HCT116 (cell line): ENCODE data around the gene NTN5.

Experiments used
- CBX3 ChIP-seq: IDR thresholded peaks from 2 replicates; pipeline ENCODE4 v1.6.1; 2012; ENCODE audit warnings: low read depth
- CEBPB ChIP-seq: IDR thresholded peaks from 2 replicates; pipeline ENCODE4 v1.6.1; 2012; ENCODE audit warnings: low read depth
- JUND ChIP-seq: IDR thresholded peaks from 2 replicates; pipeline ENCODE4 v1.6.1; 2012
- POLR2A ChIP-seq: IDR thresholded peaks from 2 replicates; pipeline ENCODE4 v1.7.0; 2011; ENCODE audit warnings: borderline replicate concordance; ENCODE audit not compliant: insufficient read depth, insufficient read length; ENCODE audit errors: extremely low read depth
- POLR2AphosphoS5 ChIP-seq: IDR thresholded peaks from 2 replicates; pipeline ENCODE4 v1.6.1; 2011; ENCODE audit warnings: mild to moderate bottlenecking, low read depth, low read length, moderate library complexity
- RAD21 ChIP-seq: IDR thresholded peaks from 2 replicates; pipeline ENCODE4 v1.6.1; 2012; ENCODE audit warnings: low read depth, mild to moderate bottlenecking
- YY1 ChIP-seq: IDR thresholded peaks from 2 replicates; pipeline ENCODE4 v1.6.1; 2011; ENCODE audit warnings: low read length, low read depth, moderate library complexity, mild to moderate bottlenecking; ENCODE audit not compliant: insufficient replicate concordance; ENCODE audit errors: extremely low read depth
- ZNF274 ChIP-seq: fragments of 200-500 bp; sonication (Bioruptor generic); IDR thresholded peaks from 2 replicates; pipeline ENCODE4 v1.6.1; 2014; ENCODE audit warnings: mild to moderate bottlenecking, low read depth, low read length, inconsistent platforms
- TF ChIP-seq, protein P1 (sequence below), 3 experiments: fragments of 200-600 bp in 1 of 3; sonication (generic) in 1 of 3; IDR thresholded peaks in 2 of 3; conservative IDR thresholded peaks in 1 of 3; 2 replicates each; pipeline ENCODE4 v1.5.1; 2012 to 2017; ENCODE audit warnings: low read depth in 2 of 3, low read length in 2 of 3, antibody characterized with exemption in 1 of 3, borderline replicate concordance in 1 of 3, control low read depth in 1 of 3, mild to moderate bottlenecking in 1 of 3, mixed read lengths in 1 of 3, mixed run types in 1 of 3, moderate library complexity in 1 of 3; ENCODE audit not compliant: insufficient read depth in 1 of 3
- TF ChIP-seq, protein P2 (sequence below): IDR thresholded peaks from 2 replicates; pipeline ENCODE4 v1.6.1; 2012; ENCODE audit warnings: low read depth

DNA sequence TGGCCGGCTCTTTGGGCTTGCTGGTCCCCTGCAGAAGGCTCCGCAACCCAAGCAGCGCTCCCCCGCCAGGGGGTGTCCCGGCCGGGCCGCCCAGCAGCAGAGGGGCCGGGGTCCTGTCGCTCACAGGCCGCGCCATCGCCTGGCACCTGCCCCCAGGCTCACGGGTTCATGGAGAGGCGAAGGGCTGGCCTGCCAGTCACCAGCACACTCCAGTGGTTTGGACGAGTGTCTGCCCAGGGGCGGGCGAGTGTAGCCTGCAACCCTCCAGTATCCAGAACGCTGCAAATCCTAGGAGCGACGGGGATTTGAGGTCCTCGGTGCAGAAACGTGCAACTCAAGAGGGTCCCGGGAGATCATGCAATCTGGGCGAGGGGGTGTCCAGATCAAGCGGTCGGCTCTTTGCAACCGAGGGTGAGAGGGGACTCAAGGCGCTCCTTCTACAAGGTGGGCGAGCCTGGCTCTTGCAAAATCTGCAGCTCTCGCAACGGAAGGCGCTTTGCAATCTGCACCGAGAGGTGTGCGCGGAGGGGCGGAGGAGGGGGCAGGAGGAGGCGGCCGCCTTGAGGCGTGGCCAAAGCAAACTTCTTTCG, 35.9 kb downstream of the NTN5 start, which contains the start of gene DBP:
- TF ChIP-seq, protein P1, sequence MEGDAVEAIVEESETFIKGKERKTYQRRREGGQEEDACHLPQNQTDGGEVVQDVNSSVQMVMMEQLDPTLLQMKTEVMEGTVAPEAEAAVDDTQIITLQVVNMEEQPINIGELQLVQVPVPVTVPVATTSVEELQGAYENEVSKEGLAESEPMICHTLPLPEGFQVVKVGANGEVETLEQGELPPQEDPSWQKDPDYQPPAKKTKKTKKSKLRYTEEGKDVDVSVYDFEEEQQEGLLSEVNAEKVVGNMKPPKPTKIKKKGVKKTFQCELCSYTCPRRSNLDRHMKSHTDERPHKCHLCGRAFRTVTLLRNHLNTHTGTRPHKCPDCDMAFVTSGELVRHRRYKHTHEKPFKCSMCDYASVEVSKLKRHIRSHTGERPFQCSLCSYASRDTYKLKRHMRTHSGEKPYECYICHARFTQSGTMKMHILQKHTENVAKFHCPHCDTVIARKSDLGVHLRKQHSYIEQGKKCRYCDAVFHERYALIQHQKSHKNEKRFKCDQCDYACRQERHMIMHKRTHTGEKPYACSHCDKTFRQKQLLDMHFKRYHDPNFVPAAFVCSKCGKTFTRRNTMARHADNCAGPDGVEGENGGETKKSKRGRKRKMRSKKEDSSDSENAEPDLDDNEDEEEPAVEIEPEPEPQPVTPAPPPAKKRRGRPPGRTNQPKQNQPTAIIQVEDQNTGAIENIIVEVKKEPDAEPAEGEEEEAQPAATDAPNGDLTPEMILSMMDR (IDR thresholded peaks at IDR 0.05 in 2 of 3, conservative IDR thresholded peaks at IDR 0.05 in 1 of 3; ENCODE audit: borderline replicate concordance in 1 of 3, insufficient read depth in 1 of 3, low read depth in 2 of 3, low read length in 2 of 3): peak in 2 of 3 experiments; percentile 16 to 18; a peak in 3 of 6 replicates
- no peak for TF ChIP-seq POLR2A
- TF ChIP-seq RAD21: no peak
- TF ChIP-seq JUND: no peak
- no peak for TF ChIP-seq ZNF274
- TF ChIP-seq CEBPB: no peak
- peak; percentile 81 for TF ChIP-seq POLR2AphosphoS5
- TF ChIP-seq, protein P2, sequence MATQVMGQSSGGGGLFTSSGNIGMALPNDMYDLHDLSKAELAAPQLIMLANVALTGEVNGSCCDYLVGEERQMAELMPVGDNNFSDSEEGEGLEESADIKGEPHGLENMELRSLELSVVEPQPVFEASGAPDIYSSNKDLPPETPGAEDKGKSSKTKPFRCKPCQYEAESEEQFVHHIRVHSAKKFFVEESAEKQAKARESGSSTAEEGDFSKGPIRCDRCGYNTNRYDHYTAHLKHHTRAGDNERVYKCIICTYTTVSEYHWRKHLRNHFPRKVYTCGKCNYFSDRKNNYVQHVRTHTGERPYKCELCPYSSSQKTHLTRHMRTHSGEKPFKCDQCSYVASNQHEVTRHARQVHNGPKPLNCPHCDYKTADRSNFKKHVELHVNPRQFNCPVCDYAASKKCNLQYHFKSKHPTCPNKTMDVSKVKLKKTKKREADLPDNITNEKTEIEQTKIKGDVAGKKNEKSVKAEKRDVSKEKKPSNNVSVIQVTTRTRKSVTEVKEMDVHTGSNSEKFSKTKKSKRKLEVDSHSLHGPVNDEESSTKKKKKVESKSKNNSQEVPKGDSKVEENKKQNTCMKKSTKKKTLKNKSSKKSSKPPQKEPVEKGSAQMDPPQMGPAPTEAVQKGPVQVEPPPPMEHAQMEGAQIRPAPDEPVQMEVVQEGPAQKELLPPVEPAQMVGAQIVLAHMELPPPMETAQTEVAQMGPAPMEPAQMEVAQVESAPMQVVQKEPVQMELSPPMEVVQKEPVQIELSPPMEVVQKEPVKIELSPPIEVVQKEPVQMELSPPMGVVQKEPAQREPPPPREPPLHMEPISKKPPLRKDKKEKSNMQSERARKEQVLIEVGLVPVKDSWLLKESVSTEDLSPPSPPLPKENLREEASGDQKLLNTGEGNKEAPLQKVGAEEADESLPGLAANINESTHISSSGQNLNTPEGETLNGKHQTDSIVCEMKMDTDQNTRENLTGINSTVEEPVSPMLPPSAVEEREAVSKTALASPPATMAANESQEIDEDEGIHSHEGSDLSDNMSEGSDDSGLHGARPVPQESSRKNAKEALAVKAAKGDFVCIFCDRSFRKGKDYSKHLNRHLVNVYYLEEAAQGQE: no peak
- no peak for TF ChIP-seq CBX3
- TF ChIP-seq YY1: no peak
